WTC11 (cell line): ENCODE results near the gene ARMC10.

Experiments used
- CTCF ChIP-seq: fragments of 200-600 bp; IDR thresholded peaks from 2 replicates; pipeline ENCODE4 v1.8.0; 2022; ENCODE audit warnings: antibody characterized with exemption
- FOXK1 ChIP-seq: sonication (generic); formaldehyde crosslinking; IDR thresholded peaks from 2 replicates; pipeline ENCODE4 v1.8.0; 2022; ENCODE audit warnings: mild to moderate bottlenecking, moderate library complexity, missing genetic modification reagents
- USF2 ChIP-seq: sonication (generic); formaldehyde crosslinking; IDR thresholded peaks from 2 replicates; pipeline ENCODE4 v1.8.1; 2023; ENCODE audit warnings: mild to moderate bottlenecking, missing genetic modification reagents, moderate library complexity

- TF ChIP-seq CTCF: no peak
- TF ChIP-seq USF2 (CRISPR knock-in tag): no peak
- no peak for TF ChIP-seq FOXK1 (CRISPR knock-in tag)
Observed at GRCh38 chr7:103119791-103120291, 44.9 kb downstream of the ARMC10 start.
